Measurements from ENCODE around the gene CYP17A1.
"Not testable (repeated sequence)": the region's sequence is repeated elsewhere in the genome, so short reads cannot be mapped to it uniquely, and the experiment has no call there.

The CYP17A1 gene

GRCh38 chr10:102834143-102834542, 3.1 kb downstream of the CYP17A1 start:
- no peak for DNase-seq

DNA sequence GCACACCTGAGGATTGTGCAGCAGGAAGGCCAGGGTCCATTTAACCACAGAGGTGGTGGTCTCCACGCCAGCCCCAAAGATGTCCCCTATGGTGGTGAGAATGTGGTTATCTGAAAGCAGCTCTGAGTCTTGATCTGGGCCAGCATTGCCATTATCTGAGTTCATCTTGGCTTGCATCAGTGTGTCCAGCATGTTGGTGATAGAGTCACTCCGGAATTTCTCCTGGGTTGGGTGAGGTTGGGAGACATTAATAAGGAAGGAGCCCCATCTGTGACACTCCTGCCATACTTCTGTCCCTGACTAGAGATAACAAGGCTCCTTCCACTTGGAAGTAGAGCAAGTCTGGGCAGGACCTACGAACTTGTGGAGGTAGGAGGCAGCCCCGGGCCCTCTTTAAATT, 4.2 kb downstream of the CYP17A1 start:
- no peak for DNase-seq

- no peak for DNase-seq
Measured at GRCh38 chr10:102832248-102832647, 5.0 kb downstream of the CYP17A1 start.

- DNase-seq, result no peak
Measured at GRCh38 chr10:102831322-102832071, 5.7 kb downstream of the CYP17A1 start.

DNA sequence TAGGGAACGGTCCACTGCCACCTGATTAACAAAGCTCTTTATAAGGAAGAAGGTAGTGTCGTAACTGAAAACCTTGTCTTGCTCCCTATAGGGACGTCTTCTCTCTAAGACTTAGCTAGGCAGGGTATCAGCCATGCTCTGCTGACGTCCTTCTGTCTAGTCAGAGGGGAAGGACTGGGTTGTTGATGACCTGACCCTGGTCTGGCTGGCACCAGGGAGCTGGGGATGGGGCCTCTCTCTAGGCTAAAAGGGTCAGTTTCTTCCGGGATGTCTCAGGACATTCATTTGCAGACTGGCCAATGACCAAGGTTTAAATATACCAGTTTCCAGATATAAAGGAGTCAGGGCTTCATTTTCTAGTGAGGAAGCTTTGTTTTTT, 9.6 kb downstream of the CYP17A1 start:
- DNase-seq, result no peak

GRCh38 chr10:102826148-102826796, 10.9 kb downstream of the CYP17A1 start:
- DNase-seq, result no peak

DNA sequence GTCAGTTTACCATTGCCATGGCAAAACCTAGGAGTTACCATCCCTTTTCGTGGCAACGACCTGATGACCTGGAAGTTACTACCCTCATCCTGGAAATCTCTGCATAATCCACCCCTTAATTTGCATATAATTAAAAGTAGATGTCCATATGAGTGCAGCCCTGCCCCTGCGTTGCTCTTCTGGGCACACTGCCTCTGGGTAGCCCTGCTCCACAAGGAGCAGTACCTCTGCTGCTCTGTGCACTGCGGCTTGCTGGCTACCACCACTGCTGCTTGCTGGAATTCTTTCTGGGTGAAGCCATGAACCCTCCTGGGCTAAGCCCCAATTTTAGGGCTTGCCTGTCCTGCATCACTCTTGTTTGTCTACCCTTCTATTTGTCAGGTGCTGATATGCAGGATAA, 12.5 kb downstream of the CYP17A1 start:
- DNase-seq, result no peak

- DNase-seq, result no peak
Measured at GRCh38 chr10:102822222-102822621, 15.0 kb downstream of the CYP17A1 start.

GRCh38 chr10:102820008-102820407, 17.2 kb downstream of the CYP17A1 start:
- DNase-seq, result not testable (repeated sequence)

DNA sequence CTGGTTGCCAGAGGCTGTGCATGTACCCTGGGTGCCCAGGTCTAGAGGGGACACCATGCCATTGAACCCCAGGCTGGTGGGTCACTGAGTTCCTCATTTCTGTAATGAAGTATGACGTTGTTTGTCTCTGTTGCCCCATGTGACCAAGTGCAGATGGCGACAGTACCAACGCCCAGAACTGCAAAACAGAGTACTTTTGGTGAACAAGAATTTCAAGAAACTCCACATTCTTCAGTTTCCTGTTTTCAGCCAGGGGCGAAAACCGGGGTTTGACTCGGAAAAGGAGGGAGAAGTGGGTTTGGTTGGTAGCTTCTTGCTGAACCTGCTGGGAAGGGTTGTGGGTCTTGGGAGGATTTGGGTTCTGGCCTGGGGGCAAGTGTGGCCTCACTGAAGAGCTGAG, 18.2 kb downstream of the CYP17A1 start:
- no peak for DNase-seq

DNA sequence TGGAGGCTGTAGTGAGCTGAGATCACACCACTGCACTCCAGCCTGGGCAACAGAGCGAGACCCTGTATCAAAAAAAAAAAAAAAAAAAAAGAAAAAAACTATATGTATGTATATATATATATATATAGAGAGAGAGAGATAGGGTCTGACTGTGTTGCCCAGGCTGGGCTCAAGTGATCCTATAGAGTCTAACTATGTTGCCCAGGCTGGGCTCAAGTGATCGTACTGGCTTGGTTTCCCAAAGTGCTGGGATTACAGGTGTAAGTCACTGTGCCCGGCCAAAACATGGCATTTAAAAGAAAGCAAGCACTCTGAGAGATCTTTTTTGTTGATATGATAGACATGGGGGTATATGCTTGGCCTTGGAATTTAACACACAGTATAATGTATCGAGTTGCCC, 20.0 kb downstream of the CYP17A1 start:
- DNase-seq, result no peak

GRCh38 chr10:102815790-102816549, 21.2 kb downstream of the CYP17A1 start:
- no peak for DNase-seq

DNA sequence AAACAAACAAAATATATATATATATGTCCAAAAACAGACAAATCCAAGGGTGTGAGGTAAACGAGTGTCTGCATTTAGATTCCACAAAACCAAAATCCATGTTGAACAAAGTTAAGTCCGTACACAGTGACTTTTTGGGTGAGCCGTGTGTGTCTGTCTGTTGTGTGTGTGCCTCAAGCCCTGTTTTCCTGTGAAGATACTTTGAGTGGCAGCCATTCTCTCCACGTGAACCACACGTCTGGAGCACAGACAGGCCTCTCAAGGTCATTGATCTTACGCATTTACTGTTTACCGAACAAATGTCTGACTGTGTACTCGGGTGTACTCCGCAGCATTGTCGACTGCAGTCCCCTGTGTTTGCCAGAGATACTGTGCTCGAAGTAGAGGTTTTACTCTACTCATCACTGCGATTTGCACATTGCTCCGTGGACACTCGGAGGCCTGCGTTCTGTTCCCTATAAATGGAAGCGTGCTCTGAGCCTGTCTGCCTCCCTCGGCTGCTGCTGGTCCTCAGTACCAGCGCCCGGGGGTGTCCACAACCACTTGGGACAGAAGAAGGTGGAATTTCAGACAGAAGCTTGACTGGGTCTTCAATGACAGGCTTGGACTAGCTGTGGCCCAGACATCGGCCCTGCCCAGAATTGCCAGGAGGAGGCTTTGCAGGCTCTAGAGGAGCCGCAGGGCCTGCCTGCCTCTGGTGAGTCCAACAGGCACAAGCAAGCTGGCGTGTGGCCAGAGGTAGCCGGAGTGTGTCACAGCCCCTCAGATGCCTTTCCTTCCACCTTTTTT, 22.1 kb downstream of the CYP17A1 start:
- no peak for DNase-seq

- no peak for DNase-seq
Measured at GRCh38 chr10:102814453-102814871, 22.8 kb downstream of the CYP17A1 start.

DNA sequence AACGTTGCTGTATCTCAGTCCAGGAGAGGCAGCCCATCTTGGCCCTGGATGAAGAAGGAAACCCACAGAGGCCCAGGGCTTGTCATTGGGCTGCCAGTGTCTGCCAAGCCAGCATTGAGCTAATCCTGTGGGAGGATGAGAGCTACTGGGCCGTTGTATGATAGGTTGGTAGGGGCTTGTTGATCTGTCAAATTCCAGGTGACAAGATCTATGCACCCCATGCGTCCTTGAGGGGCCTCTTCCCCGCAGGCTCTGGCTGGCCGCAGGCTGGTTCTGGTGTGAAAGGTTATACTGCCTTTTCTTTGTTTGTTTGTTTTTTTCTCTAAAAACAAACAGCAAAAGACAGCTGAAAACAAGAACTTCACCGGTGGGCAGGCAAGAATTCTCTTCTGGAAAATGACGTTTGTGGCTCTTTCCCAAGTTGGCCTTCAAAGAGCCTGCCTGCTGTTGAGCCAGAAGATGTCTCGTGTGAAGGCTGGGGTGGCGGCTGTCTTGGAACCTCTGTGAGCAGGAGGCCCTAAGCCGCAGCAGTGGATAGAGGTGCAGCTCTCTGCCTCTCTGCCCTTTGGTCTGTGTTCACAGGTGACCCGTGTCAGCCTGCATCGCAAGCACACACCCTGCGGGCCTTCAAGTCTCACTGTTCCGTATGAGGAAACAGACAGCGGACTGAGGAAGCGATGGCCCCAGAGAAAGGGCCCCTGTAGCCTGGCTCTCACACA, 23.3 kb downstream of the CYP17A1 start:
- no peak for DNase-seq

DNA sequence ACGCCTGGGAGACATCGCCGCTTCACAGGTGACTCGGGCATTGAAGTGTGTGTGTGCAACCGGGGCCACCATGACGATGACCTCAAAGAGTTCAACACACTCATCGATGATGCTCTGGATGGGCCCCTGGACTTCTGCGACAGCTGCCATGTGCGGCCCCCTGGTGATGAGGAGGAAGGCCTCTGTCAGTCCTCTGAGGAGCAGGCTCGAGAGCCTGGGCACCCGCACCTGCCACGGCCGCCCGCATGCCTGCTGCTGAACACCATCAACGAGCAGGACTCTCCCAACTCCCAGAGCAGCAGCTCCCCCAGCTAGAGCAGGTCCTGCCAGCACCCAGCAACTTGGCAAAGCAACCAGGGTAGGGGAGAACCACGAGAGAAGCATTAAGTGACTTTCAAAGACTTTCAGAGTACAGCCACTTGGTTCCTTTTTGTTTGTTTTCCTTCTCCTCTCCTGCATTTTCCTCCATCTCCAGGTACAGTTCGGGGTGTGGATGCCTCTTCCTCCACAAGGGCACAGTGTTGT, 24.1 kb downstream of the CYP17A1 start:
- DNase-seq, result no peak

DNA sequence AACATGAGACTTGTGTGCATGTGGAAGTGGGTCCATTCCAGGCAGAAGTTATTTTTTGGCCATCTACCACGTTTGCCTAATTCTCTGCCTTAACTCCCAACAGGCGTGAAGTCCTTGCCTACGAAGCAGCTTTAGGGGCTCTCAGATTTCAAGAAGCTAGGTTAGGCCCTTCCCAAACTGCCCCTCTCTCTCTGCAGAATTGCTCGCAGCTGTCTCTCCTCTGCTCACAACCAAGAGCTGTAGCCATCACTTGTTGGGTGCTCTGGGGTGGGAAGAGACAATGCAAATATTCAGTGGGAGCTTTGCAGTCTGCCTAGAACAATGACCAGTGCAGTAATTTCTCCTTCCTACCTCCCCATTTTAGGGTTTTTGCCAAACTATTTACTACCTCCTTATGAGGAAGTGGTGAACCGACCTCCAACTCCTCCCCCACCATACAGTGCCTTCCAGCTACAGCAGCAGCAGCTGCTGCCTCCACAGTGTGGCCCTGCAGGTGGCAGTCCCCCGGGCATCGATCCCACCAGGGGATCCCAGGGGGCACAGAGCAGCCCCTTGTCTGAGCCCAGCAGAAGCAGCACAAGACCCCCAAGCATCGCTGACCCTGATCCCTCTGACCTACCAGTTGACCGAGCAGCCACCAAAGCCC, 24.9 kb downstream of the CYP17A1 start:
- no peak for DNase-seq

GRCh38 chr10:102811346-102811745, 25.9 kb downstream of the CYP17A1 start:
- DNase-seq, result no peak

DNA sequence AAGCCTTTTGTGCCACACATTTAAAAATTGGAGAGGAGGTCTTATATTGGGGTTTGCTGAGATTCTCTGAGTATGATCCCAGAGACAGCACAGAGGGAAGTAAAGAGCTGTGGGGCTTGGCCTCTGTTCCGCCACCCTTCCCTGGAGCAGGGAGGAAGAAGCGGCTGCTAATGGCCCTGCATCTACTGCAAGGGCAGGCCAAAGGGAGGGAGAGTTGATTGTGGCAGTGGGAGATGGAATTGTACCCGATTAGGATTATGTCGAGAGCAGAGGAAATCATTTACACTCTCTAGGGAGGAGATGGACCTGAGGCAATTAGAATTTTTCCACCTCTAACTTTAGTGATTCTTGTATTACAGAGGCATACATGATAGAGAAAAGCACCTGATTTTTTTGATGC, 28.8 kb downstream of the CYP17A1 start:
- no peak for DNase-seq

GRCh38 chr10:102804382-102805055, 32.7 kb downstream of the CYP17A1 start:
- DNase-seq, result no peak

- no peak for DNase-seq
Measured at GRCh38 chr10:102802920-102803534, 34.2 kb downstream of the CYP17A1 start.

Data from NCI-H1048 (cell line).